TTC549 (cell line): ENCODE measurements around the gene HAUS8.
"Not testable (repeated sequence)": the region's sequence is repeated elsewhere in the genome, so short reads cannot be mapped to it uniquely, and the experiment has no call there.

Experiments
- FAIRE-seq: peaks from 2 replicates; lab custom pipeline; 2012; peaks lifted over from hg19 to GRCh38; lab: Jason Lieb, UNC

Gene HAUS8

GRCh38 chr19:17035842-17036424 is 39.3 kb downstream of the HAUS8 start:
- no peak for FAIRE-seq

- no peak for FAIRE-seq
These were observed 43.5 kb downstream of the HAUS8 start for GRCh38 chr19:17031741-17032140.

- no peak for FAIRE-seq
These were observed 47.7 kb downstream of the HAUS8 start for GRCh38 chr19:17027535-17027975.

GRCh38 chr19:17026706-17027534 is 48.3 kb downstream of the HAUS8 start, which contains the start of gene CPAMD8:
Gene CPAMD8, minus strand, starts transcription at chr19:17026810. Its CDS starts 168 bp downstream, at chr19:17026642.
- FAIRE-seq, result no peak

- no peak for FAIRE-seq
These were observed 49.1 kb downstream of the HAUS8 start for GRCh38 chr19:17025991-17026658.

GRCh38 chr19:17025361-17025760 is 49.9 kb downstream of the HAUS8 start:
- FAIRE-seq, result no peak

- not testable (repeated sequence) for FAIRE-seq
These were observed 50.3 kb downstream of the HAUS8 start for GRCh38 chr19:17024941-17025340.

- FAIRE-seq, result no peak
These were observed 51.4 kb downstream of the HAUS8 start for GRCh38 chr19:17023805-17024204.

- no peak for FAIRE-seq
These were observed 52.5 kb downstream of the HAUS8 start for GRCh38 chr19:17022738-17023137.

- no peak for FAIRE-seq
These were observed 53.3 kb downstream of the HAUS8 start for GRCh38 chr19:17021793-17022590.

GRCh38 chr19:17021328-17021727 is 53.9 kb downstream of the HAUS8 start:
- no peak for FAIRE-seq

GRCh38 chr19:17020823-17021222 is 54.4 kb downstream of the HAUS8 start:
- no peak for FAIRE-seq

- no peak for FAIRE-seq
These were observed 54.9 kb downstream of the HAUS8 start for GRCh38 chr19:17020385-17020784.

- not testable (repeated sequence) for FAIRE-seq
These were observed 60.9 kb downstream of the HAUS8 start for GRCh38 chr19:17014212-17014861.

- no peak for FAIRE-seq
These were observed 63.8 kb downstream of the HAUS8 start for GRCh38 chr19:17011485-17011884.

- FAIRE-seq, result no peak
These were observed 68.7 kb downstream of the HAUS8 start for GRCh38 chr19:17006579-17006978.

- FAIRE-seq, result no peak
These were observed 70.3 kb downstream of the HAUS8 start for GRCh38 chr19:17005000-17005399.

- FAIRE-seq, result no peak
These were observed 70.9 kb downstream of the HAUS8 start for GRCh38 chr19:17004386-17004785.

GRCh38 chr19:17002455-17002854 is 72.8 kb downstream of the HAUS8 start:
- FAIRE-seq, result no peak

GRCh38 chr19:17001603-17002183 is 73.6 kb downstream of the HAUS8 start:
- no peak for FAIRE-seq
